AG04449 (cell line): ENCODE results near the gene TSPEAR.
"Not testable (repeated sequence)": the region's sequence is repeated elsewhere in the genome, so short reads cannot be mapped to it uniquely, and the experiment has no call there.

Experiments used
- CTCF ChIA-PET: fragments of 350-600 bp; formaldehyde crosslinking; extraction: SDS; loops from one replicate; lab custom pipeline; 2021; ENCODE audit warnings: antibody characterized with exemption; lab: Yijun Ruan, JAX
- POLR2A ChIA-PET: fragments of 400-600, 350-600 bp; formaldehyde crosslinking; extraction: SDS; loops from one replicate; lab custom pipeline; 2020; ENCODE audit warnings: antibody characterized with exemption, inconsistent platforms; lab: Yijun Ruan, JAX
- DNase-seq: peaks from one replicate; pipeline ENCODE4 v3.0.0-alpha.2; 2010; ENCODE audit warnings: low read depth, low spot score
- H3K4me3 ChIP-seq: 2 replicates; pipeline ENCODE4 v1.5.1; 2011; ENCODE audit warnings: low read depth, mild to moderate bottlenecking, control low read depth, low read length
- CTCF ChIP-seq: IDR thresholded peaks from one replicate; pipeline ENCODE4 v1.5.1; 2011; ENCODE audit warnings: mild to moderate bottlenecking, moderate library complexity, low read length, control low read depth, inconsistent platforms; ENCODE audit not compliant: insufficient read depth; ENCODE audit errors: missing control alignments

Gene TSPEAR

GRCh38 chr21:44550807-44551206 is 160.6 kb downstream of the TSPEAR start:
- no peak overlapping the region for H3K4me3 ChIP-seq
- no peak for DNase-seq
- ChIA-PET CTCF (no interaction called here), POLR2A (no interaction called here)
- TF ChIP-seq CTCF, result no peak

GRCh38 chr21:44550285-44550684 is 161.1 kb downstream of the TSPEAR start:
- CTCF ChIA-PET, DNase-seq, H3K4me3 ChIP-seq, POLR2A ChIA-PET: not testable (repeated sequence)

- ChIA-PET CTCF (no interaction called here), POLR2A (no interaction called here)
- no peak for TF ChIP-seq CTCF
- no peak for DNase-seq
- H3K4me3 ChIP-seq, result no peak overlapping the region
These were observed 161.7 kb downstream of the TSPEAR start for GRCh38 chr21:44549525-44550211.

GRCh38 chr21:44548922-44549321 is 162.4 kb downstream of the TSPEAR start:
- no peak for DNase-seq
- ChIA-PET CTCF (no interaction called here), POLR2A (no interaction called here)
- no peak overlapping the region for H3K4me3 ChIP-seq
- no peak for TF ChIP-seq CTCF

GRCh38 chr21:44548381-44548780 is 163.0 kb downstream of the TSPEAR start:
- POLR2A ChIA-PET, result no interaction called here
- no peak for TF ChIP-seq CTCF
- DNase-seq, result no peak
- H3K4me3 ChIP-seq, result no peak overlapping the region
- CTCF ChIA-PET, result no interaction called here

- CTCF ChIA-PET, result no interaction called here
These were observed 163.6 kb downstream of the TSPEAR start for GRCh38 chr21:44547656-44548331.

More at GRCh38 chr21:44547656-44548331, 163.6 kb downstream of the TSPEAR start:
- no peak overlapping the region for H3K4me3 ChIP-seq
- POLR2A ChIA-PET, result no interaction called here
- no peak for DNase-seq
- no peak for TF ChIP-seq CTCF
